Gastrocnemius medialis (tissue), 4 donors: ENCODE results near the gene TTLL13. TPM values are rescaled to one million over a fixed set of nuclear protein-coding genes. Genes with fewer than 3 reads are reported as not detected.
"Not testable (repeated sequence)": the region's sequence is repeated elsewhere in the genome, so short reads cannot be mapped to it uniquely, and the experiment has no call there.

Experiments used
- ATAC-seq, 2 donors: fragments of 150-250 bp; one replicate each; pipeline ENCODE4 v1.9.1; 2016
- DNase-seq, 2 donors: peaks; one replicate each; pipeline ENCODE4 v3.0.0-alpha.2; 2019
- H3K27ac ChIP-seq, 4 donors: fragments of 200-600 bp; sonication (generic); 1 replicate in 1 of 4; 2 replicates in 3 of 4; pipeline ENCODE4 v1.5.1; 2016 to 2018; ENCODE audit warnings: mild to moderate bottlenecking in 2 of 4, moderate library complexity in 1 of 4
- H3K27me3 ChIP-seq, 3 donors: fragments of 200-600 bp; sonication (generic) in 2 of 3; 1 replicate in 1 of 3; 2 replicates in 2 of 3; pipeline versions ENCODE4 v1.5.1 to v1.6.0; 2016 to 2019; ENCODE audit warnings: mild to moderate bottlenecking in 1 of 3, moderate library complexity in 1 of 3
- H3K36me3 ChIP-seq, 2 donors: fragments of 200-600 bp; sonication (generic) in 1 of 2; one replicate each; pipeline ENCODE4 v1.5.1; 2017 to 2018
- H3K4me1 ChIP-seq, 2 donors: fragments of 200-600 bp; sonication (generic) in 1 of 2; one replicate each; pipeline ENCODE4 v1.5.1; 2016 to 2017; ENCODE audit warnings: mild to moderate bottlenecking in 2 of 2
- H3K4me3 ChIP-seq, 4 donors: fragments of 200-600 bp; sonication (generic) in 3 of 4; 1 replicate in 1 of 4; 2 replicates in 3 of 4; pipeline ENCODE4 v1.5.1; 2016 to 2019; ENCODE audit warnings: mild to moderate bottlenecking in 2 of 4
- H3K9me3 ChIP-seq, 3 donors: fragments of 200-600 bp; sonication (generic) in 2 of 3; 1 replicate in 1 of 3; 2 replicates in 2 of 3; pipeline ENCODE4 v1.5.1; 2016 to 2019
- CTCF ChIP-seq, 5 experiments: fragments of 450-650 bp in 3 of 5; fragments of 200-600 bp in 2 of 5; sonication (generic) in 2 of 5; IDR thresholded peaks in 4 of 5; conservative IDR thresholded peaks in 1 of 5; 1 replicate in 4 of 5; 2 replicates in 1 of 5; pipeline ENCODE4 v1.5.1; 2016 to 2019; ENCODE audit warnings: antibody characterized with exemption in 5 of 5, mild to moderate bottlenecking in 3 of 5, moderate library complexity in 3 of 5
- POLR2A ChIP-seq, 2 donors: fragments of 450-650 bp; IDR thresholded peaks; one replicate each; pipeline ENCODE4 v1.6.1; 2017; ENCODE audit warnings: antibody characterized with exemption in 2 of 2, mild to moderate bottlenecking in 2 of 2, moderate library complexity in 2 of 2
- in situ Hi-C, 4 donors: fragments of 200-750 bp; cut with MboI; loops; one replicate each; pipeline versions ENCODE4 v1.15.0 to v1.8.0; 2017; ENCODE audit warnings: low sequenced_read_pairs in 4 of 4
- intact Hi-C: fragments of 100-400 bp; cut with DNase I; formaldehyde crosslinking; loops from one replicate; pipeline ENCODE4 v1.15.1; 2023; ENCODE audit warnings: low total_unique reads
- total RNA-seq, 4 donors: library from RNA; depleted of rRNA; stranded (reverse); fragments of >200 nt; gene quantifications; one replicate each; pipeline versions ENCODE4 v1.1.0 to v1.2.3, GENCODE V29; 2016

The TTLL13 gene
- total RNA-seq, 4 donors from 2014 or later, result not detected

- ATAC-seq, result no peak
- intact Hi-C loops, result no loop called here
- Histone ChIP-seq H3K27ac (no peak overlapping the region), H3K4me3 (no peak overlapping the region), H3K36me3 (no peaks in the 10 kb centered on the region), H3K4me1 (peaks cover 0 to 3% of the 10 kb centered on the region in 2 donors), H3K9me3 (no peaks in the 10 kb centered on the region), H3K27me3 (no peaks in the 10 kb centered on the region)
- no peak for DNase-seq
- in situ Hi-C loops, result no loop called here
- no peak for TF ChIP-seq CTCF (IDR thresholded peaks at IDR 0.05 in 4 of 5, conservative IDR thresholded peaks at IDR 0.05 in 1 of 5)
Measured at GRCh38 chr15:90297021-90297420, 47.7 kb downstream of the TTLL13 start.

- ATAC-seq, result no peak
Measured at GRCh38 chr15:90300541-90300940, 51.2 kb downstream of the TTLL13 start.

GRCh38 chr15:90300988-90301706 is 51.8 kb downstream of the TTLL13 start:
- no peak overlapping the region for H3K4me3 ChIP-seq
- TF ChIP-seq POLR2A (IDR thresholded peaks at IDR 0.05), result no peak
- peak; percentile 49 to 78 (median 57) for TF ChIP-seq CTCF (IDR thresholded peaks at IDR 0.05 in 4 of 5, conservative IDR thresholded peaks at IDR 0.05 in 1 of 5)
- no peaks in the 10 kb centered on the region for H3K27me3 ChIP-seq
- DNase-seq (peak in 1 of 2 donors; percentile 42), ATAC-seq (peak in 1 of 2 donors; percentile 41)
- peaks cover 0 to 5% of the 10 kb centered on the region in 2 donors for H3K4me1 ChIP-seq
- no peaks in the 10 kb centered on the region for H3K36me3 ChIP-seq
- in situ Hi-C loops (loop anchor here (25.0 kb wide), 2 partner anchors 311 to 586 kb away; partner anchors contain the start of gene FES (in 4 of the 4)), intact Hi-C loops (no loop called here)
- peak overlapping the region in 1 of 4 donors; percentile 14 for H3K27ac ChIP-seq
- no peaks in the 10 kb centered on the region for H3K9me3 ChIP-seq

More at GRCh38 chr15:90300541-90300940, 51.2 kb downstream of the TTLL13 start:
- Histone ChIP-seq H3K4me3 (no peak overlapping the region), H3K9me3 (no peaks in the 10 kb centered on the region), H3K36me3 (no peaks in the 10 kb centered on the region), H3K27ac (peak overlapping the region in 1 of 4 donors; percentile 14), H3K4me1 (peaks cover 0 to 5% of the 10 kb centered on the region in 2 donors), H3K27me3 (no peaks in the 10 kb centered on the region)
- TF ChIP-seq CTCF (IDR thresholded peaks at IDR 0.05 in 4 of 5, conservative IDR thresholded peaks at IDR 0.05 in 1 of 5) (no peak), POLR2A (IDR thresholded peaks at IDR 0.05) (no peak)
- DNase-seq, result no peak
- in situ Hi-C loops, result loop anchor here (25.0 kb wide), 2 partner anchors 312 to 587 kb away; partner anchors contain the start of gene FES (in 4 of the 4)
- intact Hi-C loops, result no loop called here

GRCh38 chr15:90301707-90302300 is 52.4 kb downstream of the TTLL13 start:
- intact Hi-C loops (no loop called here), in situ Hi-C loops (loop anchor here (25.0 kb wide), 2 partner anchors 310 to 585 kb away; partner anchors contain the start of gene FES (in 4 of the 4))
- no peak for DNase-seq

GRCh38 chr15:90305355-90305754 is 56.0 kb downstream of the TTLL13 start:
- H3K27me3 ChIP-seq, ATAC-seq, H3K4me1 ChIP-seq, H3K36me3 ChIP-seq, intact Hi-C loops, H3K27ac ChIP-seq, DNase-seq, H3K9me3 ChIP-seq, H3K4me3 ChIP-seq: not testable (repeated sequence)
- in situ Hi-C loops, result loop anchor here (25.0 kb wide), 2 partner anchors 307 to 582 kb away; partner anchors contain the start of gene FES (in 4 of the 4)

More at GRCh38 chr15:90301707-90302300, 52.4 kb downstream of the TTLL13 start:
- H3K4me1 ChIP-seq, result peaks cover 0 to 5% of the 10 kb centered on the region in 2 donors
- no peaks in the 10 kb centered on the region for H3K36me3 ChIP-seq
- no peak overlapping the region for H3K4me3 ChIP-seq
- no peaks in the 10 kb centered on the region for H3K9me3 ChIP-seq
- TF ChIP-seq POLR2A (IDR thresholded peaks at IDR 0.05) (no peak), CTCF (IDR thresholded peaks at IDR 0.05 in 4 of 5, conservative IDR thresholded peaks at IDR 0.05 in 1 of 5) (no peak)
- no peak overlapping the region for H3K27ac ChIP-seq
- no peak for ATAC-seq
- H3K27me3 ChIP-seq, result no peaks in the 10 kb centered on the region
